Measurements from ENCODE around the gene KRT76.

The KRT76 gene

GRCh38 chr12:52812749-52813148 lies 35.6 kb upstream of the KRT76 start:
- H3K27ac ChIP-seq, result no peak overlapping the region
- TF ChIP-seq CTCF (IDR thresholded peaks at IDR 0.05) (no peak), ZFX (IDR thresholded peaks at IDR 0.05; ENCODE audit: borderline replicate concordance) (no peak)

- no peak for TF ChIP-seq ZFX (IDR thresholded peaks at IDR 0.05; ENCODE audit: borderline replicate concordance)
- TF ChIP-seq CTCF (IDR thresholded peaks at IDR 0.05), result no peak
- no peak overlapping the region for H3K27ac ChIP-seq
These were observed 34.9 kb upstream of the KRT76 start for GRCh38 chr12:52812073-52812400.

- no peak overlapping the region for H3K27ac ChIP-seq
- TF ChIP-seq ZFX (IDR thresholded peaks at IDR 0.05; ENCODE audit: borderline replicate concordance) (no peak), CTCF (IDR thresholded peaks at IDR 0.05) (no peak)
These were observed 34.3 kb upstream of the KRT76 start for GRCh38 chr12:52811191-52812072.

- TF ChIP-seq ZFX (IDR thresholded peaks at IDR 0.05; ENCODE audit: borderline replicate concordance) (no peak), CTCF (IDR thresholded peaks at IDR 0.05) (no peak)
- H3K27ac ChIP-seq, result no peak overlapping the region
These were observed 33.4 kb upstream of the KRT76 start for GRCh38 chr12:52810554-52810953.

- TF ChIP-seq CTCF (IDR thresholded peaks at IDR 0.05), result no peak
- TF ChIP-seq ZFX (IDR thresholded peaks at IDR 0.05; ENCODE audit: borderline replicate concordance), result no peak
- no peak overlapping the region for H3K27ac ChIP-seq
These were observed 32.0 kb upstream of the KRT76 start for GRCh38 chr12:52809166-52809565.

- no peak overlapping the region for H3K27ac ChIP-seq
- TF ChIP-seq ZFX (IDR thresholded peaks at IDR 0.05; ENCODE audit: borderline replicate concordance) (no peak), CTCF (IDR thresholded peaks at IDR 0.05) (no peak)
These were observed 31.5 kb upstream of the KRT76 start for GRCh38 chr12:52808573-52809160.
